GM12878 (cell line): Measurements from ENCODE around the gene REP15.

Experiments used
- CHD4 ChIP-seq: fragments of 200-600 bp; sonication (generic); IDR thresholded peaks from 2 replicates; pipeline ENCODE4 v1.6.1; 2016; ENCODE audit warnings: mild to moderate bottlenecking
- CTCF ChIP-seq, 3 experiments: IDR thresholded peaks in 2 of 3; conservative IDR thresholded peaks in 1 of 3; 2 replicates each; pipeline ENCODE4 v1.5.1; 2011; ENCODE audit warnings: low read depth in 3 of 3, low read length in 3 of 3, mild to moderate bottlenecking in 3 of 3, control low read depth in 2 of 3, moderate library complexity in 2 of 3, inconsistent platforms in 1 of 3, mixed read lengths in 1 of 3; ENCODE audit not compliant: control insufficient read depth in 2 of 3, insufficient read depth in 1 of 3; ENCODE audit errors: extremely low read depth in 1 of 3
- ESRRA ChIP-seq: IDR thresholded peaks from 2 replicates; pipeline ENCODE4 v1.6.1; 2012; ENCODE audit warnings: mild to moderate bottlenecking, low read length, improper control_type of control experiment
- EZH2 ChIP-seq: IDR thresholded peaks from 2 replicates; pipeline ENCODE4 v1.6.1; 2012; ENCODE audit warnings: low read depth, mild to moderate bottlenecking, control low read depth, inconsistent platforms, low read length, borderline replicate concordance; ENCODE audit not compliant: control insufficient read depth
- PKNOX1 ChIP-seq: fragments of 450-650 bp; IDR thresholded peaks from 2 replicates; pipeline ENCODE4 v1.6.1; 2016; ENCODE audit warnings: mild to moderate bottlenecking
- POLR2AphosphoS5 ChIP-seq: IDR thresholded peaks from 2 replicates; pipeline ENCODE4 v1.6.1; 2011; ENCODE audit warnings: mild to moderate bottlenecking, low read length, inconsistent platforms
- SIX5 ChIP-seq: IDR thresholded peaks from 2 replicates; pipeline ENCODE4 v1.6.1; 2011; ENCODE audit warnings: mild to moderate bottlenecking, low read depth, low read length, moderate library complexity; ENCODE audit not compliant: severe bottlenecking
- SPI1 ChIP-seq: IDR thresholded peaks from 2 replicates; pipeline ENCODE4 v1.6.1; 2011; ENCODE audit warnings: low read depth, mild to moderate bottlenecking, low read length, moderate library complexity, borderline replicate concordance; ENCODE audit not compliant: insufficient read depth
- ZBTB33 ChIP-seq: fragments of 450-650 bp; IDR thresholded peaks from 2 replicates; pipeline ENCODE4 v1.6.1; 2017; ENCODE audit warnings: mild to moderate bottlenecking

- TF ChIP-seq POLR2AphosphoS5 (no peak), CTCF (IDR thresholded peaks at IDR 0.05 in 2 of 3, conservative IDR thresholded peaks at IDR 0.05 in 1 of 3; ENCODE audit: control insufficient read depth in 2 of 3, extremely low read depth in 1 of 3, insufficient read depth in 1 of 3, low read depth in 3 of 3, low read length in 3 of 3) (no peak), SPI1 (no peak), PKNOX1 (no peak), SIX5 (no peak), EZH2 (no peak), ZBTB33 (no peak), ESRRA (no peak), CHD4 (no peak)
These were observed 27.0 kb downstream of the REP15 start for GRCh38 chr12:27723212-27723611.
